GM18951 (cell line): ENCODE results near the gene TMEM214.

Experiments
- POLR2A ChIP-seq: IDR thresholded peaks from 4 replicates; pipeline ENCODE4 v1.6.1; 2011; ENCODE audit warnings: mild to moderate bottlenecking; ENCODE audit not compliant: insufficient read length, insufficient read depth; ENCODE audit errors: extremely low read depth
- in situ Hi-C: fragments of 300-500 bp; cut with MboI; formaldehyde crosslinking; loops from one replicate; pipeline ENCODE4 v1.12.0; 2022; ENCODE audit warnings: low sequenced_read_pairs, mixed read lengths, inconsistent platforms; ENCODE audit not compliant: unreplicated experiment

Gene TMEM214

GRCh38 chr2:27038631-27039339 lies 6.0 kb downstream of the TMEM214 start:
- in situ Hi-C loops, result no loop called here
- TF ChIP-seq POLR2A, result no peak

- in situ Hi-C loops, result no loop called here
- TF ChIP-seq POLR2A, result no peak
Observed at GRCh38 chr2:27039426-27039825, 6.7 kb downstream of the TMEM214 start.

- in situ Hi-C loops, result no loop called here
- no peak for TF ChIP-seq POLR2A
Observed at GRCh38 chr2:27039871-27040270, 7.1 kb downstream of the TMEM214 start.

GRCh38 chr2:27040282-27040681 lies 7.5 kb downstream of the TMEM214 start:
- no peak for TF ChIP-seq POLR2A
- in situ Hi-C loops, result no loop called here

GRCh38 chr2:27041752-27042151 lies 9.0 kb downstream of the TMEM214 start:
- in situ Hi-C loops, result no loop called here
- TF ChIP-seq POLR2A, result no peak

GRCh38 chr2:27042159-27042661 lies 9.4 kb downstream of the TMEM214 start:
- in situ Hi-C loops, result no loop called here
- TF ChIP-seq POLR2A, result no peak

GRCh38 chr2:27042985-27043634 lies 10.3 kb downstream of the TMEM214 start:
- no peak for TF ChIP-seq POLR2A
- in situ Hi-C loops, result no loop called here

GRCh38 chr2:27049422-27050280 lies 16.9 kb downstream of the TMEM214 start:
- in situ Hi-C loops, result no loop called here

GRCh38 chr2:27050281-27050995 lies 17.7 kb downstream of the TMEM214 start:
- TF ChIP-seq POLR2A, result peak; percentile 70

More at GRCh38 chr2:27049422-27050280, 16.9 kb downstream of the TMEM214 start:
- no peak for TF ChIP-seq POLR2A

GRCh38 chr2:27050996-27051901 lies 18.5 kb downstream of the TMEM214 start, which contains the start of gene AGBL5:
Gene AGBL5 (plus strand): TSS chr2:27051668. CDS start chr2:27052959, 1,291 bp downstream.
- in situ Hi-C loops, result no loop called here
- peak; percentile 68 for TF ChIP-seq POLR2A

More at GRCh38 chr2:27050281-27050995, 17.7 kb downstream of the TMEM214 start:
- in situ Hi-C loops, result no loop called here

GRCh38 chr2:27051902-27052645 lies 19.3 kb downstream of the TMEM214 start:
- in situ Hi-C loops, result no loop called here
- no peak for TF ChIP-seq POLR2A
